ENCODE data around the gene RTN4RL1. TPM values are rescaled to one million over a fixed set of nuclear protein-coding genes. Genes with fewer than 3 reads are reported as not detected.

RTN4RL1 gene
- total RNA-seq, 1 donor from 2014 or later = under 0.01 TPM

DNA sequence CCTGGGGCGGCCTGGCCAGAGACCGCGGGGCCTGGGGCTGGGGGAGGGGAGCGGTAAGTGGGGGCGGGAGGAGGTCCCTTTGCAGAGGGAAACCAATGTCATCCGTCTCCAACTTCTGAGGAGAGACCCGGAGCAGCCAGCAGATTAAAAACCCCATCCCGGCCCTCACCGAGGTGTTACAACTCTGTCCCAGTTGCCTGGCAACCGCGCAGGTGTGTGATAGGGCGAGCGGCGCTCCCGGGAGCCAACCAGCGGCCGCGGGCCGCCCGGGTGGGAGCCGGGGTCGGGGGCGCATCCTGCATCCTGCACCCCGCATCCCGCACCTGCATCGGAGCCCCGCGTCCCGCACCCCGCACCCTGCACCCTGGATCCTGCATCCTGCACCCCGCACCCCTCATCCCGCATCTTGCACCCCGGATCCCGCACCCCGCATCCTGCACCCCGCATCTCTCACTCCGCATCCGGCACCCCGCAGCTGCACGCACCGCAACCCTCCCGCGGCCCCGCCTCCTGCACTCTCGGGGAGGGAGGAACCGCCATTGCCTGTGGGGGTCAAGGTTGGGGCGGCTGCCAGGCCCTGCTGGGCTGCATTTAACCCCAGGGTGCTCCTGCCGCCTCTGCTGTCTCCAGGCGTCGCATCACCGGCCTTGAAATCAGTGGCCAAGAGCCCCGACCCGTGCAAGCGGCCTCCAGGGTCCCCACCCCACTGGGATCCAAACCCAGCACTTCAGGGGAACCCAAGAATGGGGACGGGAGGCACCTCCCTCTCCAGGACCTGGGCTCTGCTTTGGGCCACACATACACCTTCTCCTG lies 47.3 kb downstream of the RTN4RL1 start:
- no peak for DNase-seq (ENCODE audit: low read depth, low spot score)

DNA sequence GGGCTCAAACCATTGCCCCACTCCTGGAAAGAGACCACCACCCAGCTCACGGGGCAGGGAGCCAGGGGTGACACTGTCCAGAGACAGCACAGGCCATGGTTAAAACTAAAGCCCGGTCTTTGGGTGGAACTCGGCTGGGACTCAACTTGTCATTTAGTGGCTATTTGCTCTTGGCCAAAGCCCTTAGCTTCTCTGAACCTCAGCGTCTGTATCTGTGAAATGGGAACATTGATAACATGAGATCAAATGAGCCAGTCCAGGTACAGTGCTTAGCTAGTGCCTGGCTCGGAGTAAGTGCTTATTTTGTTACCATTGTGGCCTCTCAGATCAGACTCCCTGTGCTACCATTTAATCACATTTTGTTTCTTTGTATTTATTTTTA lies 48.5 kb downstream of the RTN4RL1 start:
- DNase-seq (ENCODE audit: low read depth, low spot score) = no peak

DNA sequence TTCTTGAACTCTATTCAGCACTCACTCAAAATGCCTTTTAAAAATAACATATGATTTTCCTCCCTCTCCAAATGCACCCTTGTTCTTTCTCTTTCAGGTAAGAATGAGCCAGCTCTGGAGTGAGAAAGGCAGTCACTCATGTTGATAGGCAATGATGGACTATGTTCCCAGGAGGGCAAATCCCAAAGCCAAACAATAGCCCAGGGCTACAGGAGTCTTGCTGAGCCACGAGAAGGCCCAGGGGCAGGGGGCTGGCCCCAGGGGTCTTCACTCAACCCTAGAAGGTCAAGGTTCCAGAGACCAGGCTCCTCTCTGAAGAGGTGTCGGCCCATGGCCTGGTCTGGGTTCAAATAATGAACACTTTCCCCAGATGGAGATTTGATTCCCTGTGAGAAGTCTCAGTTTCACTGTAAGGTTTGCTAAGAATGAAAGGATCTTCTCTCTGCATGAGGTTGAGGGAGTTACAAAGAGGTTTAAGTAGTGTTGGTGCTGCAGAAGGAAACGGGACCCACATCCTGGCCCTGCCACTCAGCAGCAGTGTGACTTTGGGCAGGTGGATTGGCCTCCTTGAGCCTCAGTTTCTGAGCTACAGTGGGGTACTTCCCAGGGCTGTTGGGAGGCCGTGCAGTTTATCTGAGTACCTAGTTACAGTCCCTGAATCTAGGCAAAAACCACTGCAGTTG lies 49.0 kb downstream of the RTN4RL1 start:
- no peak for DNase-seq (ENCODE audit: low read depth, low spot score)

- no peak for DNase-seq (ENCODE audit: low read depth, low spot score)
Measured at GRCh38 chr17:1975573-1975972, 49.6 kb downstream of the RTN4RL1 start.

DNA sequence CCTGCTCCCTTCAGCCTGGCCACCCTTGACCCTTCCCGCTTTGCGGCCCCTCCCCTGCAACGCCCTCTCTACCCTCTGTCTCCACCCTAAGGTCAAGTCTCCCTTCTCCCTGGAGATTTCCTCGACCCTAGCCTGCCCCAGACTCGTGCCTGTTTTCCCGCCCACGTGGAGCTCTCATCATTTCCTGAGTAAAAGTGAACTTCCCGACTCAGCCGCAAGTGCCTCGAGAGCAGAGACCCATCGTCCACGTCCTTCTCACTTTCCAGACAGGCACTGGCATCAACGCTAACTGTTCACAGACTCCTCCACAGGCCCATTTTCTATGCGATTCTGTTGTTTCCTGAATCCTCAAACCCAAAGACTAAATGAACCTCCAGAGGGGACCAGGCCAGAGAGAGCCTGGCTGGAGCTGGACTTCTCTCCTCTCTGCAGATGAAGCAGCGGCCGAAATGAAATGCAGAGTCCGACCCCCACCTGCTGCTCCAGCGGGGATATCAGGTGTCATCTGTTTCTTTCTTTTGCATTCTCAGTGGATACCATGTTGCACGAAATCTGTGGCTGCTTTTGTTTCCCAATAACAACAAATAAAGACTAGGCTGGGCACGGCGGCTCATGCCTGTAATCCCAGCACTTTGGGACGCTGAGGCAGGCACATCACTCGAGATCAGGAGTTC lies 52.5 kb downstream of the RTN4RL1 start:
- no peak for DNase-seq (ENCODE audit: low read depth, low spot score)

- no peak for DNase-seq (ENCODE audit: low read depth, low spot score)
Measured at GRCh38 chr17:1970843-1971384, 54.2 kb downstream of the RTN4RL1 start.

- no peak for DNase-seq (ENCODE audit: low read depth, low spot score)
Measured at GRCh38 chr17:1969712-1970111, 55.4 kb downstream of the RTN4RL1 start.

DNA sequence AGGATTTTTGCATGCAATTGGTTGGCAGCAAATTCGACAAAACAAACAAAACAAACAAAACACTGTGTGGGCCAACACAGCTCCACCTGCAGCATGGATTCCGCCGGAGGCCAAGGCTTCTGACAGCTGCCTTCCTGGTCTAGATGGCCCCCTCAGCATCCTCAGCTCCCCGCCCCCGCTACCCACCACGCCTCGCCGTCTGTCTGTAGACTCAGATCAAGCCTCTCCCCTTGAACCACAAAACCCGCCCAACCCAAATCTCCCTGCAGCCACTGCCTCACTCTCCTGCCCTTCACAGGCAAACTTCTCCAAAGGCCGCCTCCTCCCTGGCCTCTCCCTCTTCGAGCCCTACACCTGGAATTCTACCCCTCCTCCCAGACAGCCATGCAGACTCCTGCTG lies 57.9 kb downstream of the RTN4RL1 start:
- no peak for DNase-seq (ENCODE audit: low read depth, low spot score)

GRCh38 chr17:1966274-1967086 lies 58.7 kb downstream of the RTN4RL1 start:
- no peak for DNase-seq (ENCODE audit: low read depth, low spot score)

- DNase-seq (ENCODE audit: low read depth, low spot score) = no peak
Measured at GRCh38 chr17:1965556-1966273, 59.4 kb downstream of the RTN4RL1 start.

DNA sequence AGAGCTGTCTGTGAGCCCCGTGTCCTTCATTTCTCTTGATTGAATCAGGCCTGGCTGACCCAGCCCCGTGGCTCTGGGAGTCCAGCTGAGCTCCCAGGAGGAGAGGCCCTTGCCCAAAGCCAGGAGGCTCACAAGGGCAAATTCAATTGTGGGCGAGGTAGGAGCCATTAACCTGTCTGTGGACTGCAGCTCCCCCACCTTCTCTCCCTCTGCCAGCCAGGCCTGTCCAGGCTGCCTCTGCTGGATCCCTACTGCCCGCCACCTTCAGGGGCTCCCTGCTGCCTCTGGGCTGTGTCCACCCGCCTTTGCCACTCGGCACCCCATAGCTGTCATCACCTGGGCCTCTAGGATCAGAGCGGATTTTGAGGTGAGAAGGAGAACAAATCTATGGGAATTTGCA lies 61.9 kb downstream of the RTN4RL1 start:
- DNase-seq (ENCODE audit: low read depth, low spot score) = no peak

GRCh38 chr17:1961189-1961588 lies 63.9 kb downstream of the RTN4RL1 start:
- no peak for DNase-seq (ENCODE audit: low read depth, low spot score)

- no peak for DNase-seq (ENCODE audit: low read depth, low spot score)
Measured at GRCh38 chr17:1960545-1960912, 64.6 kb downstream of the RTN4RL1 start.

DNA sequence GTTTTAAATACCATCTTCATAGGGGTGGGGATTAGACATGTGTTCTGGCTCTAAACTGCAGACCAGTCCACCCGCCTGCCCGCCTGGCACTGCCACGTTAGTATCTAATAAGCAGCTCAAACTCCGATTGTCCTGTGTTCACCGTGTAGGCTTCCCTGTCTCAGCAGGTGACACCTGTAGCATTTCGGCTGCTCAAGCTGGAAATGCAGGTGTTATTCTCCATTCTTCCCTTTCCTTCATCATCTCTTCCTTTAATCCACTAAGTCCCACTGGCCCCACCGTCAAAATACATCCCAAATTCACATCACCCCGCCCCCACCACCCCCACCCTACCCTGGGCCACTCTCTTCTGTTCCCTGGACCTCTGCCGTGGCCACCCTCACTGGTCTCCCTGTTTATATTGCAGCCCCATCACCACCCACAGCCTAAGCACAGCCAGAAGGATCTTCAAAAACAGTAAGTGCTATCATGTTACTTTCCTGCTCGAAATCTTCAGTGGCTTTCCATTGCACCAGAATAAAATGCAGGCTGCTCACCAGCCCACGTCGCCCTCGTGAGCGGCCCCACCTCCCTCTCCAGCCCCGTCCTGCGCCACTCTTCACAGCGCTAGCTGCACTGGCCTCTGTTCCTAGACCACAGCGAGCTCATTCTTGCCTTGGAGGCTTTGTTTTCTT lies 65.1 kb downstream of the RTN4RL1 start:
- DNase-seq (ENCODE audit: low read depth, low spot score) = no peak

- DNase-seq (ENCODE audit: low read depth, low spot score) = no peak
Measured at GRCh38 chr17:1958134-1958881, 66.8 kb downstream of the RTN4RL1 start.

DNA sequence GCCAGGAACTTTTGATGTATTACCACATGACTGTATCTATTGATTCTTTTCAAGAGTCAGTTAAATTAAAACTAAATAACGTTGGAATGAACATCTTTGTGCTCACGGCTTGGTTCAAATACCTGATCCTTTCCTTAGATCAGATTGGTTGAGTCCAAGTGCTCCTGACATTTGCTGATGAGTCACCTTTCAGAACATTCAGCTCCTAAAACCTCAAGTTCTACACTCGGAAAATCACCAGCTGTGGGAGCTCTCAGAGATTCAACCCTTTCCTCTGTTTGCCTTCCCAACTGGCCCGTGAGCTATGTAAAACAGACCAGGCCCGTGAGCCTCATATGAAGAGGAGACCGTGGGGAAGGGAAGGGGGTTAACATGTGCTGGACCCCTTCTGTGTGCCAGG lies 68.1 kb downstream of the RTN4RL1 start:
- DNase-seq (ENCODE audit: low read depth, low spot score) = no peak

- DNase-seq (ENCODE audit: low read depth, low spot score) = no peak
Measured at GRCh38 chr17:1956134-1956533, 69.0 kb downstream of the RTN4RL1 start.

GRCh38 chr17:1953831-1954230 lies 71.3 kb downstream of the RTN4RL1 start:
- no peak for DNase-seq (ENCODE audit: low read depth, low spot score)

DNA sequence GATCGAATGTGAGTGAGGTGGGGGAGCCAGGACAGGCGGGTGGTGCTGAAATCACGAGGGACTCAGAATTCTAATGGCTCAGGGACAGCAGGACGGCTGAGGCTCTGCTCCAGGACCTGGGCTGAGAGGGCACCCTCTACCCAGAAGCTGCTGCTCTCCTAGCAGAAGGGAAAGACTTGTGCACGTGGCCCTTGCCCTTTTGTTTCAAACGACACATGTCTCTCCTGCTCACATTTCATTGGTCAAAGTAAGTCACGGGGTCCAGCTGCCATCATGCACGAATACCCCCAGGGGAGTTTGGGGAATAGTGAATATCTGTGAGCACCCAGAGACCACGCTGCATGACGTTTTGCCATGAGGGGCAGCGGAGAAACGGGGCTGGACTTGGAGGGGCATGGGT lies 73.2 kb downstream of the RTN4RL1 start:
- DNase-seq (ENCODE audit: low read depth, low spot score) = no peak
